ENCODE results near the gene ZFYVE28. TPM values are rescaled to one million over a fixed set of nuclear protein-coding genes. Genes with fewer than 3 reads are reported as not detected.

ZFYVE28 gene
- total and polyA plus RNA-seq, 2 of the 8 experiments (the other 6 are each of a cell fraction or from before 2014, with no cell fraction given): 1.7 to 4.9 TPM

- no peak for TF ChIP-seq USF2 (IDR thresholded peaks at IDR 0.05; ENCODE audit: low read length)
- no peak for TF ChIP-seq TBP (IDR thresholded peaks at IDR 0.05; ENCODE audit: low read depth, low read length)
- TF ChIP-seq CEBPB (IDR thresholded peaks at IDR 0.05; ENCODE audit: low read depth, low read length): no peak
- TF ChIP-seq HDAC2 (IDR thresholded peaks at IDR 0.05; ENCODE audit: borderline replicate concordance in 1 of 2, low read depth in 2 of 2, low read length in 2 of 2): no peak
- TF ChIP-seq TCF12 (IDR thresholded peaks at IDR 0.05; ENCODE audit: low read depth, low read length): no peak
These were observed 78.0 kb downstream of the ZFYVE28 start (continued) for GRCh38 chr4:2340272-2341061.

Data from H1 (cell line).